HG03135 (cell line): ENCODE data around the gene CSF3.

Source experiments
- ATAC-seq: cut with Tn5 transposase; IDR thresholded peaks from one replicate; pipeline ENCODE4 v1.9.1; 2021; ENCODE audit warnings: mild to moderate bottlenecking, moderate library complexity; ENCODE audit not compliant: unreplicated experiment

Gene CSF3

GRCh38 chr17:40059729-40060475 lies 44.7 kb downstream of the CSF3 start:
- no peak for ATAC-seq

GRCh38 chr17:40060887-40061608 lies 45.8 kb downstream of the CSF3 start:
- ATAC-seq, result no peak

GRCh38 chr17:40061609-40062038 lies 46.4 kb downstream of the CSF3 start:
- ATAC-seq, result no peak

DNA sequence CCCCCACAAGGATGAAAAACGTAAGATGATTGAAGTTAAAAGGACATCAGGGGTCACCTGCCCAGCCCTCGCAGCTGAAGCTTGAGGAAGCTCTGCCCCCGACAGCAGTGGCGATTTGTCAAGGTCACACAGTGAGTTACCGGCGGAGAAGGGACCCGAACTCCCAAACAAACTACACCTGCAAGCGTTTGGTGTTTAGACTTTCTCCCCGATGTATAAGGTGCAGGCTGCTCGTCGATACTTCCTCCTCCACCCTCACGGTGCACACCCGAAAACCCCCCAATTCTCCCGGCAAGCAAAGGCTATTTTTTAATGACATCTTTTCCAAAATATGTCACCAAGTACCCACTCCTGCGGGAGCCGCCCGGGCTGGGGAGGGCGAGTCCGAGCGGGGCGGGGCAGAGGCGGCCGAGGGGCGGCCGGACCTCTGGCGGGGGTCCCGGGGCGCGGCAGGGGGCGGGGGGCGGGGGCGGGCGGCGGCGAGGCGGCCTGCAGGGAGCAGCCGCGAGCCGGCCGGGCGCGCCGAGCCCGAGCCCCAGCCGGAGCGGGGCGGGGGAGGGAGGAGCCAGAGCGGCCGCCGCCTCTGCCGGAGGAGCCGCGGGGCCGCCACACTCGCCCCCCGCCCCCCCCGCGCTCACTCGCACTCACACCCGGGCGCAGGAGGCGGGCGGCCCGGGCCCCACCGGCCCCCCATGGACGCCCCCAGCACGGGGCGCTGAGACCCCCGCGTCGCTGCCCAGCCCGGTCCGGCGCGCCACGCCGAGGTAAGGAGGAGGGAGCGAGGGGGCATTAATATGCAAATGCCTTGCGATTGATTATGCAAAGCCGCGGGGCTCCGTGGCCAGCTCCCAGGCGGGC lies 47.3 kb downstream of the CSF3 start, which contains the start of gene THRA:
THRA (plus strand) TSS at position 637 of the 858 bp plus-strand sequence. CDS start 11,524 bp downstream, outside the sequence.
- ATAC-seq, result peak; percentile 61

- peak; percentile 28 for ATAC-seq
Measured at GRCh38 chr17:40063187-40063771, 48.0 kb downstream of the CSF3 start.

DNA sequence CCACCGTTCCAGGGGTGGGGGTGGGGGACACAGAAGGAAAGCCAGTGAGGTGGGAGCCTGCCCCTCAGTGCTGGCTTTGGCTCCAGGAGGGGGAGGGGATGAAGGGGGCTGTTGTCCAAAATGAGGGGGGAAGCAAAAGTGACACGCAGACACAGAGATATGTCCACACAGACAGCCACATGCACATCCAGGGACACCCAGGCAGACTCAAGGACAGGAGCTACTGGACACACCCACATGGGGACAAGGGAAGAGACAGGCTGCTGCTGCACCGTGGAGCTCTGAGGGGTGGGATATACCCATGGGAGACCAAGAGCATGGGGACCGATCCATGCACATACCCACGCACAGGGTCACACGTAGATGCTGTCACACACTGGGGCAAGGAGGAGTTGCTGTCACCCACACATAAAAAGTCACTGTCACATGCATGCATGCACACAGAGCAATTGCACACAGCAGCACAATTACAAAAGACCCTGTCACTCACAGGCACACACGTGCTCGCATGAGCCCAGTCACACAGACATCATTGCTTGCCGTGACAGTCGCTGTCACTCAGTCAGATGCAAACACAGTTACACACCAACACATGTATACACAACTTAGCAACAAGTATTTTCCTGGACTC lies 48.8 kb downstream of the CSF3 start:
- no peak for ATAC-seq

DNA sequence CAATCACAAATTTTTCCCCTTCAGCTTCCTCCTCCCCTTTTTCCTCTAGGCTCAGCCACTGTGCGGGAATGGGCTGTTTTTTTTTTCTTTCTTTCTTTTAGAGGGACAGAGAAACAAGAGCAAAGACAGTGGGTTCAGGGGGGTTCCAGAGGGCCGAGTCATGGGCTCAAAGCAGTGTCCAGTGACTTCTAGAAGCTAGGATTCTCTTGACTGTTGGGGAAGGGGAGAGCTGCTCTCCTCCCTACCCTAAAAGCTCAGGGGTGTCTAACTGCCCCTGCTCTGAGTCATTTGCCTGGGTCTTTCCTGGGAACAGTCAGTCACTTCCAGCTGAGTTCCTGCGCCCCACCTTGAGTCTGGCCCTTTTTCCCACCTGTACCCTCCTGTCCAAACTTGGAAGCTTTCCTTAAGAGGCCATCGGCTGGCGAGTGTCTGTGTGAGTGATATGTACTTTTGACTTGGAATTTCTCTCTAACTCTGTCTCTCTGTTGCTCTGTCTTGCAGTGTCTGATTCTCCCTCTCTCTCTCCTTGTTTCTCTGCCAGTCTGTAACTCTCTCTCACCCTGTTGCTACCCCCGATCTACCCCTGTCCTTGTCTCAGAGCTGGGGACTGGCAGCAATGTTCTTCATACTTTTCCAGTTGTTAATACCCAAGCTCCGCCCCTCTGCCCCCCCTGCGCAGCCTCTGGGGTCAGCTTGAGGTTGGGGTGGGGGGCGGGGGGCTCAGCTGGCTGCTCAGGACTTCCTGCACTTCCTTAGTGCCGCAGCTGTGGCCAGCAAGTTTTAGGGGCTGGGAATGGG lies 49.9 kb downstream of the CSF3 start:
- ATAC-seq, result no peak

- no peak for ATAC-seq
Measured at GRCh38 chr17:40065769-40066510, 50.7 kb downstream of the CSF3 start.
